CD14-positive monocyte (primary cell): ENCODE results near the gene NKX2-2. TPM values are rescaled to one million over a fixed set of nuclear protein-coding genes. Genes with fewer than 3 reads are reported as not detected.

Source experiments
- DNase-seq, 3 donors: peaks; one replicate each; pipeline ENCODE4 v3.0.0-alpha.2; 2011 to 2022
- H2AFZ ChIP-seq: 2 replicates; pipeline ENCODE4 v1.6.0; 2012; ENCODE audit warnings: mild to moderate bottlenecking, low read depth, low read length, inconsistent platforms; ENCODE audit not compliant: insufficient read depth, poor library complexity, severe bottlenecking
- H3K27ac ChIP-seq, 2 donors: 1 replicate in 1 of 2; 2 replicates in 1 of 2; pipeline ENCODE4 v1.5.1; 2012 to 2013; ENCODE audit warnings: low read length in 2 of 2, control low read depth in 1 of 2, inconsistent platforms in 1 of 2, low read depth in 1 of 2, mild to moderate bottlenecking in 1 of 2
- H3K27me3 ChIP-seq, 2 donors: one replicate each; pipeline versions ENCODE4 v1.6.0 to v1.6.1; 2011 to 2013; ENCODE audit warnings: low read length in 2 of 2; ENCODE audit not compliant: control insufficient read depth in 2 of 2, insufficient read depth in 2 of 2
- H3K36me3 ChIP-seq, 2 donors: replicated peaks in 1 of 2; 1 replicate in 1 of 2; 2 replicates in 1 of 2; pipeline versions ENCODE4 v1.5.1 to v1.6.1; 2012 to 2013; ENCODE audit warnings: low read length in 2 of 2, control low read depth in 1 of 2, inconsistent platforms in 1 of 2, mild to moderate bottlenecking in 1 of 2; ENCODE audit not compliant: insufficient read depth in 2 of 2, control insufficient read depth in 1 of 2
- H3K4me1 ChIP-seq, 2 donors: 1 replicate in 1 of 2; 2 replicates in 1 of 2; pipeline versions ENCODE4 v1.5.1 to v1.6.1; 2012 to 2013; ENCODE audit warnings: low read length in 2 of 2, control low read depth in 1 of 2, inconsistent platforms in 1 of 2, mild to moderate bottlenecking in 1 of 2, moderate library complexity in 1 of 2; ENCODE audit not compliant: insufficient read depth in 2 of 2, control insufficient read depth in 1 of 2
- H3K4me2 ChIP-seq: replicated peaks from 2 replicates; pipeline ENCODE3; 2012; ENCODE audit warnings: low read length, moderate library complexity, mild to moderate bottlenecking; ENCODE audit not compliant: poor library complexity, severe bottlenecking; ENCODE audit errors: extremely low read depth
- H3K4me3 ChIP-seq, 3 experiments: fragments of 200-600 bp in 1 of 3; sonication (generic) in 1 of 3; replicated peaks in 1 of 3; 1 replicate in 2 of 3; 2 replicates in 1 of 3; pipeline ENCODE4 v1.5.1; 2011 to 2013; ENCODE audit warnings: low read length in 3 of 3, mild to moderate bottlenecking in 3 of 3, control low read depth in 2 of 3, low read depth in 2 of 3, inconsistent platforms in 1 of 3, moderate library complexity in 1 of 3
- H3K79me2 ChIP-seq: 2 replicates; pipeline ENCODE4 v1.6.0; 2012; ENCODE audit warnings: mild to moderate bottlenecking, control low read depth, inconsistent platforms, low read length, moderate library complexity; ENCODE audit not compliant: insufficient read depth
- H3K9ac ChIP-seq: 2 replicates; pipeline ENCODE4 v1.6.0; 2017; ENCODE audit warnings: low read length, mild to moderate bottlenecking; ENCODE audit not compliant: insufficient read depth, poor library complexity, severe bottlenecking
- H3K9me3 ChIP-seq, 2 donors: replicated peaks in 1 of 2; 1 replicate in 1 of 2; 2 replicates in 1 of 2; pipeline versions ENCODE4 v1.5.1 to v1.6.1; 2012 to 2013; ENCODE audit warnings: low read length in 2 of 2, control low read depth in 1 of 2; ENCODE audit not compliant: control insufficient read depth in 1 of 2, insufficient read depth in 1 of 2
- H4K20me1 ChIP-seq: 2 replicates; pipeline ENCODE4 v1.6.0; 2012; ENCODE audit warnings: mild to moderate bottlenecking, low read length, control low read depth, moderate library complexity; ENCODE audit not compliant: insufficient read depth
- H3K27ac Mint-ChIP-seq, 7 donors: one replicate each; pipeline ENCODE4 v1.8.0; 2020; ENCODE audit warnings: mild to moderate bottlenecking in 7 of 7, mixed read lengths in 7 of 7, moderate library complexity in 6 of 7, inconsistent platforms in 2 of 7
- H3K27me3 Mint-ChIP-seq, 3 donors: one replicate each; pipeline ENCODE4 v1.8.0; 2021 to 2022; ENCODE audit warnings: low read depth in 3 of 3, mild to moderate bottlenecking in 3 of 3, mixed read lengths in 3 of 3, moderate library complexity in 3 of 3, inconsistent platforms in 1 of 3
- H3K36me3 Mint-ChIP-seq, 2 donors: one replicate each; pipeline ENCODE4 v1.8.0; 2020; ENCODE audit warnings: mixed read lengths in 2 of 2, inconsistent platforms in 1 of 2, mild to moderate bottlenecking in 1 of 2
- H3K4me1 Mint-ChIP-seq: one replicate; pipeline ENCODE4 v1.8.0; 2020; ENCODE audit warnings: mild to moderate bottlenecking, mixed read lengths
- H3K4me3 Mint-ChIP-seq, 2 donors: one replicate each; pipeline ENCODE4 v1.8.0; 2020; ENCODE audit warnings: mild to moderate bottlenecking in 2 of 2, mixed read lengths in 2 of 2, moderate library complexity in 1 of 2
- H3K9me3 Mint-ChIP-seq, 7 donors: one replicate each; pipeline ENCODE4 v1.8.0; 2020 to 2022; ENCODE audit warnings: mixed read lengths in 7 of 7, mild to moderate bottlenecking in 6 of 7, moderate library complexity in 6 of 7, inconsistent platforms in 2 of 7
- WGBS: methylation state at CpG from one replicate; pipeline ENCODE4 v1.1.5; 2013; ENCODE audit warnings: missing lambda C conversion rate; ENCODE audit not compliant: insufficient coverage; 5-methylcytosine and 5-hydroxymethylcytosine counted together
- intact Hi-C, 2 donors: fragments of 100-400 bp; cut with micrococcal nuclease; formaldehyde crosslinking; loops; one replicate each; pipeline versions ENCODE4 v1.15.0 to v1.15.1; 2023
- polyA plus RNA-seq, 3 donors: library from polyadenylated mRNA; depleted of rRNA in 1 of 3; unstranded in 2 of 3; stranded (reverse) in 1 of 3; fragments of 300-500 nt in 2 of 3; fragments of >200 nt in 1 of 3; fragmentation: Illumina TruSeq in 2 of 3; gene quantifications; 1 replicate in 2 of 3; 2 replicates in 1 of 3; pipeline ENCODE4 v1.2.3, GENCODE V29; 2012 to 2021
- TF ChIP-seq, protein P1 (sequence below): fragments of 200-600 bp; IDR thresholded peaks from one replicate; pipeline ENCODE4 v1.8.0; 2022; ENCODE audit warnings: antibody characterized with exemption, mild to moderate bottlenecking

The NKX2-2 gene
- polyA plus RNA-seq, 3 donors, result not detected

DNA sequence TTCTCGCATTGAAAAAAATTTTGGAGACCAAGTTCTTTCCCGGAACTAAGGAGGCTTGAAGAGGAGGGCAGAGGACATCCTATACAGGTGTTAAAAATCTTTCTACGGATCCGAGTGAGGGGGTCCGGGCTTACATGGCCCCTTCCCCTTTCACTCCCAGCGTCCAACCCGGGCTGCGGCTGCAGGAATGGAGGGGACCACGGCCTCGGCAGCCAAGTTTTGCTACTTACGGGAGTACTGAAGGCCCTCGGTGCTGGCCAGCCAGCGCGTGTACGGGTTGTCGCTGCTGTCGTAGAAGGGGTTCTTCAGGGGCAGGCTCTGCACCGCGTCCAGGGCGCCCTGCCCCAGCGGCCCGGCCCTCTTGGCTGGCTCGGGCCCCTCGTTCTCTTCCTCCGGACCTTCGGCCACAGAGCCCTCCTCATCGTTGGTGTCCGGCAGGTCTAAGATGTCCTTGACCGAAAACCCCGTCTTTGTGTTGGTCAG, 642 bp downstream of the NKX2-2 start:
- peaks cover 0 to 47% of the 10 kb centered on the region in 2 donors for H3K9me3 ChIP-seq
- H3K79me2 ChIP-seq, result no peaks in the 10 kb centered on the region

DNA sequence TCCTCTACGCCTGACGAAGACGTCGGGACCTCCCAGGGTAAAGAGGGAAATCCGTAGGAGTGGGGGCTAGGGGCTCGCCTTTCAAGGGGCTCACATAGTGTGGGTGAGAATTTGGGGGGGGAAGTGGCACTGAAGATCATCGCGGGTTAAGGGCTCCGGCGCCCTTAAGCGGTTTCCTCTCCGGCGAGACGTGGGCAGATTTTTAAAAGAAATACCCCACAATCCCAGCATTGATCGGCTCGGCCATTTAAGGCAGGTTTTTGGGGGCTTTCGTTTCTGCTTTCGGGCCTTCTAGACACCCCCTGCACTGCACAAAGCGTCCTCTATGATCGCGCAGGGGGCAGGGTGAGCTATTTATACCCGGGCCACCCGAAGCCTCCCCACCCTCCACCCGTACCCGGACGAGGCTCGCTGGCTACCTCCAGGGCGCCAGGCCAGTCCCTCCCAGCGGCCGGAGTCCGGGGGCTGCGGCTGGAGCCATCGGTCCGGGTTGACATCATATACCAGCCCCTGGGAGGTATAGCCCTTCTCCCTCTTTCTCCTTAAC, 1.2 kb downstream of the NKX2-2 start:
- peaks cover 92 to 98% (median 96%) of the 10 kb centered on the region in 3 donors for H3K27me3 Mint-ChIP-seq
- H3K9me3 ChIP-seq, result peaks cover 0 to 47% of the 10 kb centered on the region in 2 donors
- no peak overlapping the region for H3K27ac ChIP-seq

More for the DNA sequence above, 642 bp downstream of the NKX2-2 start:
- no peak overlapping the region for H3K4me3 ChIP-seq
- no peak overlapping the region for H3K9ac ChIP-seq
- H3K36me3 Mint-ChIP-seq, result peaks cover 0 to 6% of the 10 kb centered on the region in 2 donors
- peaks cover 0 to 35% (median 16%) of the 10 kb centered on the region in 7 donors for H3K9me3 Mint-ChIP-seq
- no peak overlapping the region for H3K27ac ChIP-seq
- no peak overlapping the region for H3K4me2 ChIP-seq
- peaks cover 29% of the 10 kb centered on the region for H3K4me1 Mint-ChIP-seq
- no peaks in the 10 kb centered on the region for H4K20me1 ChIP-seq
- intact Hi-C loops, result no loop called here
- TF ChIP-seq, protein P1, sequence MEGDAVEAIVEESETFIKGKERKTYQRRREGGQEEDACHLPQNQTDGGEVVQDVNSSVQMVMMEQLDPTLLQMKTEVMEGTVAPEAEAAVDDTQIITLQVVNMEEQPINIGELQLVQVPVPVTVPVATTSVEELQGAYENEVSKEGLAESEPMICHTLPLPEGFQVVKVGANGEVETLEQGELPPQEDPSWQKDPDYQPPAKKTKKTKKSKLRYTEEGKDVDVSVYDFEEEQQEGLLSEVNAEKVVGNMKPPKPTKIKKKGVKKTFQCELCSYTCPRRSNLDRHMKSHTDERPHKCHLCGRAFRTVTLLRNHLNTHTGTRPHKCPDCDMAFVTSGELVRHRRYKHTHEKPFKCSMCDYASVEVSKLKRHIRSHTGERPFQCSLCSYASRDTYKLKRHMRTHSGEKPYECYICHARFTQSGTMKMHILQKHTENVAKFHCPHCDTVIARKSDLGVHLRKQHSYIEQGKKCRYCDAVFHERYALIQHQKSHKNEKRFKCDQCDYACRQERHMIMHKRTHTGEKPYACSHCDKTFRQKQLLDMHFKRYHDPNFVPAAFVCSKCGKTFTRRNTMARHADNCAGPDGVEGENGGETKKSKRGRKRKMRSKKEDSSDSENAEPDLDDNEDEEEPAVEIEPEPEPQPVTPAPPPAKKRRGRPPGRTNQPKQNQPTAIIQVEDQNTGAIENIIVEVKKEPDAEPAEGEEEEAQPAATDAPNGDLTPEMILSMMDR, result no peak
- H3K27ac Mint-ChIP-seq, result no peak overlapping the region
- no peak for DNase-seq
- peaks cover 13 to 18% of the 10 kb centered on the region in 2 donors for H3K4me1 ChIP-seq
- peak overlapping the region in 1 of 2 donors; percentile 71 for H3K4me3 Mint-ChIP-seq
- H3K36me3 ChIP-seq, result no peaks in the 10 kb centered on the region
- WGBS, result 4% methylated on average over 25 of the region's 30 CpGs
- H3K27me3 ChIP-seq, result peaks cover 73 to 94% of the 10 kb centered on the region in 2 donors
- H2AFZ ChIP-seq, result no peak overlapping the region
- peaks cover 92 to 98% (median 96%) of the 10 kb centered on the region in 3 donors for H3K27me3 Mint-ChIP-seq

More for the DNA sequence above, 1.2 kb downstream of the NKX2-2 start:
- no peak overlapping the region for H3K9ac ChIP-seq
- peaks cover 0 to 6% of the 10 kb centered on the region in 2 donors for H3K36me3 Mint-ChIP-seq
- DNase-seq, result no peak
- peaks cover 13 to 18% of the 10 kb centered on the region in 2 donors for H3K4me1 ChIP-seq
- no peak overlapping the region for H3K27ac Mint-ChIP-seq
- TF ChIP-seq, protein P1, result no peak
- no peak overlapping the region for H3K4me3 ChIP-seq
- under 1% methylated on average over 19 of the region's 34 CpGs for WGBS
- H4K20me1 ChIP-seq, result no peaks in the 10 kb centered on the region
- no peaks in the 10 kb centered on the region for H3K36me3 ChIP-seq
- intact Hi-C loops, result no loop called here
- H3K4me2 ChIP-seq, result no peak overlapping the region
- H3K27me3 ChIP-seq, result peaks cover 74 to 94% of the 10 kb centered on the region in 2 donors
- peak overlapping the region in 1 of 2 donors; percentile 42 for H3K4me3 Mint-ChIP-seq
- peaks cover 32% of the 10 kb centered on the region for H3K4me1 Mint-ChIP-seq
- peaks cover 0 to 33% (median 18%) of the 10 kb centered on the region in 7 donors for H3K9me3 Mint-ChIP-seq
- H3K79me2 ChIP-seq, result no peaks in the 10 kb centered on the region
- no peak overlapping the region for H2AFZ ChIP-seq
